OCI-LY7 (cell line): Measurements from ENCODE around the gene KDM2A. TPM values are rescaled to one million over a fixed set of nuclear protein-coding genes. Genes with fewer than 3 reads are reported as not detected.

Experiments
- BruUV-seq: library from RNA; stranded (reverse); fragments of 400-500 nt; replicated peaks from 2 replicates; lab custom pipeline; 2021; lab: Mats Ljungman, UMichigan
- CTCF ChIA-PET: fragments of 300-600 bp; sonication (Branson Sonifier 250); formaldehyde crosslinking; loops from one replicate; lab custom pipeline; 2022; ENCODE audit warnings: antibody characterized with exemption; ENCODE audit not compliant: unreplicated experiment; lab: Charles Lee
- POLR2A ChIA-PET: fragments of 300-600 bp; sonication (Branson Sonifier 250); formaldehyde crosslinking; loops from one replicate; lab custom pipeline; 2022; ENCODE audit warnings: antibody characterized with exemption; lab: Charles Lee
- DNase-seq: peaks from one replicate; pipeline ENCODE4 v3.0.0-alpha.2; 2015; ENCODE audit warnings: low spot score
- H2AFZ ChIP-seq: fragments of 200-600 bp; sonication (generic), shearing (Covaris generic); 2 replicates; pipeline ENCODE4 v1.6.1; 2014; ENCODE audit warnings: mild to moderate bottlenecking, antibody characterized with exemption, low read length, moderate library complexity
- H3K27ac ChIP-seq: fragments of 200-600 bp; sonication (generic); 2 replicates; pipeline ENCODE4 v1.5.1; 2014; ENCODE audit warnings: mixed run types, low read depth, mild to moderate bottlenecking, moderate library complexity, low read length, inconsistent platforms; ENCODE audit not compliant: poor library complexity, severe bottlenecking
- H3K36me3 ChIP-seq: fragments of 200-600 bp; sonication (generic); 2 replicates; pipeline ENCODE4 v1.6.1; 2014; ENCODE audit warnings: mild to moderate bottlenecking, antibody characterized with exemption, low read length, moderate library complexity, mixed read lengths; ENCODE audit not compliant: insufficient read depth
- H3K4me1 ChIP-seq: fragments of 200-600 bp; sonication (generic); 2 replicates; pipeline ENCODE4 v1.5.1; 2014; ENCODE audit warnings: mild to moderate bottlenecking, low read length; ENCODE audit not compliant: insufficient read depth, poor library complexity, severe bottlenecking
- H3K4me2 ChIP-seq: fragments of 200-600 bp; sonication (generic); 2 replicates; pipeline ENCODE4 v1.6.1; 2014; ENCODE audit warnings: mild to moderate bottlenecking, low read length
- H3K4me3 ChIP-seq: fragments of 200-600 bp; sonication (generic); 2 replicates; pipeline ENCODE4 v1.5.1; 2014; ENCODE audit warnings: mild to moderate bottlenecking, low read depth, low read length; ENCODE audit not compliant: poor library complexity, severe bottlenecking
- H3K79me2 ChIP-seq: fragments of 200-600 bp; sonication (generic); 2 replicates; pipeline ENCODE4 v1.6.1; 2016; ENCODE audit warnings: low read depth, mild to moderate bottlenecking, low read length, moderate library complexity, mixed read lengths; ENCODE audit not compliant: insufficient read depth
- H3K9me2 ChIP-seq: fragments of 200-600 bp; sonication (generic); 2 replicates; pipeline ENCODE4 v1.6.1; 2016; ENCODE audit warnings: mild to moderate bottlenecking, low read length, mixed read lengths; ENCODE audit not compliant: insufficient read depth
- H3K9me3 ChIP-seq: fragments of 200-600 bp; sonication (generic); 2 replicates; pipeline ENCODE4 v1.6.1; 2014; ENCODE audit warnings: mild to moderate bottlenecking, mixed run types, low read length, mixed read lengths
- H4K20me1 ChIP-seq: fragments of 200-600 bp; sonication (generic); 2 replicates; pipeline ENCODE4 v1.6.1; 2014; ENCODE audit warnings: mild to moderate bottlenecking, antibody characterized with exemption, low read length, moderate library complexity, mixed read lengths; ENCODE audit not compliant: insufficient read depth
- EZH2phosphoT487 ChIP-seq: fragments of 200-600 bp; sonication (generic); IDR thresholded peaks from 2 replicates; pipeline ENCODE4 v1.6.1; 2018; ENCODE audit warnings: low read depth, borderline replicate concordance, mild to moderate bottlenecking, mixed run types, antibody characterized with exemption, low read length, moderate library complexity, mixed read lengths
- intact Hi-C: fragments of 100-400 bp; cut with micrococcal nuclease; formaldehyde crosslinking; loops from one replicate; pipeline ENCODE4 v1.10.0; 2022; ENCODE audit not compliant: unreplicated experiment
- total RNA-seq, 2 experiments: library from RNA; depleted of rRNA in 1 of 2; stranded (reverse); fragments of >200 nt in 1 of 2; shearing (Covaris generic) in 1 of 2; gene quantifications; 2 replicates each; pipeline ENCODE4 v1.2.3, GENCODE V29; 2014 to 2022
- TF ChIP-seq, protein P1 (sequence below): fragments of 200-600 bp; sonication (generic); conservative IDR thresholded peaks from 2 replicates; pipeline ENCODE4 v1.5.1; 2014; ENCODE audit warnings: mild to moderate bottlenecking, antibody characterized with exemption, low read length, moderate library complexity, mixed read lengths

Gene KDM2A
- total RNA-seq, 2 experiments from 2014 or later, result 31.7 to 66.2 TPM

DNA sequence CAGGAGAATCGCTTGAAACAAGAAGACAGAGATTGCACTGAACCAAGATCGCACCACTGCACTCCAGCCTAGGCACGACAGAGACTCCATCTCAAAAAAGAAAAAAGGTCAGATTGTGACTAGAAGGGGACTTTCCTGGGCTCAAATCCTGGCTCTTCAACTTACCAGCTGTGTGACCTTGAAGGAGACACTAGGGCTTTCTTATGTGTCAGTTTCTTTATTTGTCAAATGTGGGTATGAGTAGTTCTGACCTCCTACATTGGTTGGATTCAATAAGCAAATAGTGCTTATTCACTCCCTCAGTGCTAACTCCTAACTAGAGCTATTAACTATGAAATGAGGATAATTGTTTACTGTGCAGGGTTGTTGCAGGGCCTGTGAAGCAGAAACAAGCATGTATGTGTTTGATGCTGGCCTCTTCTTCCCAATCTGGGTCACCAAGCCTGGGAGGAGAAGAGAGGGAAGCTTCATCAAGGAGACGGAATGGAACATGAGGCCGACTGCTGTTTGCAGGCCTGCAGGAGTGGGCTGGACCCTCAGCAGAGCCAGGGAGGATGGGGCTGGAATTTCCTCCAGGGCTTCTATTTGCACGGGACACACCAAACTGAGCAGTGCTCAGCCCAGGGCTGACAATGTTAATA, 39.9 kb upstream of the KDM2A start:
- H3K4me1 ChIP-seq, result peaks cover 12% of the 10 kb centered on the region
- CTCF ChIA-PET, result no interaction called here
- no peak overlapping the region for H3K4me3 ChIP-seq
- no peaks in the 10 kb centered on the region for H3K9me3 ChIP-seq
- no peak overlapping the region for H3K4me2 ChIP-seq
- POLR2A ChIA-PET, result interaction anchor here (0.6 to 1.1 kb wide), 3 partner anchors 15 to 237 kb away, joined by 3 read pairs; no protein-coding TSS in a partner anchor
- intact Hi-C loops, result no loop called here
- H2AFZ ChIP-seq, result no peak overlapping the region
- H3K27ac ChIP-seq, result no peak overlapping the region
- TF ChIP-seq, protein P1, sequence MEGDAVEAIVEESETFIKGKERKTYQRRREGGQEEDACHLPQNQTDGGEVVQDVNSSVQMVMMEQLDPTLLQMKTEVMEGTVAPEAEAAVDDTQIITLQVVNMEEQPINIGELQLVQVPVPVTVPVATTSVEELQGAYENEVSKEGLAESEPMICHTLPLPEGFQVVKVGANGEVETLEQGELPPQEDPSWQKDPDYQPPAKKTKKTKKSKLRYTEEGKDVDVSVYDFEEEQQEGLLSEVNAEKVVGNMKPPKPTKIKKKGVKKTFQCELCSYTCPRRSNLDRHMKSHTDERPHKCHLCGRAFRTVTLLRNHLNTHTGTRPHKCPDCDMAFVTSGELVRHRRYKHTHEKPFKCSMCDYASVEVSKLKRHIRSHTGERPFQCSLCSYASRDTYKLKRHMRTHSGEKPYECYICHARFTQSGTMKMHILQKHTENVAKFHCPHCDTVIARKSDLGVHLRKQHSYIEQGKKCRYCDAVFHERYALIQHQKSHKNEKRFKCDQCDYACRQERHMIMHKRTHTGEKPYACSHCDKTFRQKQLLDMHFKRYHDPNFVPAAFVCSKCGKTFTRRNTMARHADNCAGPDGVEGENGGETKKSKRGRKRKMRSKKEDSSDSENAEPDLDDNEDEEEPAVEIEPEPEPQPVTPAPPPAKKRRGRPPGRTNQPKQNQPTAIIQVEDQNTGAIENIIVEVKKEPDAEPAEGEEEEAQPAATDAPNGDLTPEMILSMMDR, result no peak
- no peak for TF ChIP-seq EZH2phosphoT487
- no peaks in the 10 kb centered on the region for H3K36me3 ChIP-seq
- no peaks in the 10 kb centered on the region for H3K79me2 ChIP-seq
- BruUV-seq, result no TSS peak
- no peak for DNase-seq
- no peaks in the 10 kb centered on the region for H4K20me1 ChIP-seq
- H3K9me2 ChIP-seq, result no peaks in the 10 kb centered on the region

DNA sequence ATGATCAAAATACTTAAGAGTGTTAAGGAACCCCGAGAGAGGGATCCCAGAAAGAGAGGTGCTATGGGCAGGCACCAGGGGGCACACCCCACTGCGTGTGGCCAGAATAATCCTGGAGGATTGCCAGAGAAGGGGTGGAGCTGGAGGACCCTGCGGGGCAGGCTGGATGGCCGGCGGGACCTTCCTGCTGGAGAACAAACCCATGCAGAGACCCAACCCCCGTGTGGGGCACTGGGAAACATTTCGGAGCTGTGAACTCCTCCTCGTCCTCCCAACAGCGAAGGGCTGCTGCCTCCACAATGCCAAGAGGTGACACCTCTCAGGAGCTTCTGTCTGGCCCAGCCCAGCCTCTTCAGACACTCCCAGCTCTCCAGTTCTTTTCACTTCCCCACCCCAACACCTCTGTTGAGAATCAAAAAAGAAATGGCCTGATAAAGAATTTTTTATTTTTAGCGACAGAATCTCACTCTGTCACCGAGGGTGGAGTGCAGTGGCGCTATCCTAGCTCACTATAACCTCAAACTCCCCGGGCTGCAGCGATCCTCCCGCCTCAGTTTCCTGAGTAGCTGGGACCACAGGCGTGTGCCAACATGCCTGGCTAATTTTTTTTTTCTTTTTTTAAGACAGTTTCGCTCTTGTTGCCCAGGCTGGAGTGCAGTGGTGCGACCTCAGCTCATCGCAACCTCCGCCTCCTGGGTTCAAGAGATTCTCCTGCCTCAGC, 36.8 kb upstream of the KDM2A start:
- Histone ChIP-seq H3K4me2 (peak overlapping the region; percentile 43), H3K4me1 (peaks cover 12% of the 10 kb centered on the region), H2AFZ (peak overlapping the region; percentile 49; the same call in 1 of the 2 replicates), H3K36me3 (no peaks in the 10 kb centered on the region), H3K9me3 (no peaks in the 10 kb centered on the region), H4K20me1 (no peaks in the 10 kb centered on the region), H3K79me2 (no peaks in the 10 kb centered on the region), H3K4me3 (no peak overlapping the region), H3K27ac (no peak overlapping the region), H3K9me2 (no peaks in the 10 kb centered on the region)
- ChIA-PET POLR2A (interaction anchor here (0.8 kb wide), 2 partner anchors 8 to 90 kb away, joined by 3 read pairs; no protein-coding TSS in a partner anchor), CTCF (no interaction called here)
- TF ChIP-seq EZH2phosphoT487, result no peak
- TF ChIP-seq, protein P1, result no peak
- BruUV-seq, result no TSS peak
- DNase-seq, result no peak
- intact Hi-C loops, result loop anchor here (5.0 kb wide), 2 partner anchors 160 to 300 kb away; no protein-coding TSS in a partner anchor
